Thoracic aorta (tissue), 2 donors: Measurements from ENCODE around the gene CIAO3. TPM values are rescaled to one million over a fixed set of nuclear protein-coding genes. Genes with fewer than 3 reads are reported as not detected.

Experiments
- ATAC-seq: fragments of 150-250 bp; one replicate; pipeline ENCODE4 v1.8.0; 2017; ENCODE audit warnings: low read depth; ENCODE audit not compliant: insufficient number of reproducible peaks, low FRiP score
- DNase-seq: peaks from one replicate; pipeline ENCODE4 v3.0.0-alpha.2; 2020; ENCODE audit warnings: low spot score
- H3K27ac ChIP-seq, 2 donors: fragments of 200-600 bp; sonication (generic); 1 replicate in 1 of 2; 2 replicates in 1 of 2; pipeline ENCODE4 v1.5.1; 2016; ENCODE audit warnings: mild to moderate bottlenecking in 2 of 2, moderate library complexity in 2 of 2
- H3K27me3 ChIP-seq: fragments of 200-600 bp; sonication (generic); replicated peaks from 2 replicates; pipeline ENCODE4 v1.6.0; 2016; ENCODE audit warnings: mild to moderate bottlenecking; ENCODE audit not compliant: insufficient read depth
- H3K36me3 ChIP-seq: fragments of 200-600 bp; sonication (generic); one replicate; pipeline ENCODE4 v1.5.1; 2016
- H3K4me1 ChIP-seq, 2 donors: fragments of 200-600 bp; sonication (generic); 1 replicate in 1 of 2; 2 replicates in 1 of 2; pipeline versions ENCODE4 v1.5.1 to v1.6.0; 2016; ENCODE audit warnings: low read depth in 2 of 2, mild to moderate bottlenecking in 1 of 2; ENCODE audit not compliant: control insufficient read depth in 1 of 2
- H3K4me3 ChIP-seq: fragments of 200-600 bp; sonication (generic); 2 replicates; pipeline ENCODE4 v1.5.1; 2016; ENCODE audit warnings: mild to moderate bottlenecking
- H3K9me3 ChIP-seq: fragments of 200-600 bp; sonication (generic); 2 replicates; pipeline ENCODE4 v1.5.1; 2016
- total RNA-seq, 2 donors: library from RNA; depleted of rRNA; stranded (reverse); fragments of >200 nt; gene quantifications; one replicate each; pipeline versions ENCODE4 v1.1.0 to v1.2.3, GENCODE V29; 2016
- TF ChIP-seq, protein P1 (sequence below): fragments of 200-600 bp; sonication (generic); IDR thresholded peaks from one replicate; pipeline ENCODE4 v1.5.1; 2019; ENCODE audit warnings: antibody characterized with exemption

Gene CIAO3
- total RNA-seq, 2 donors from 2014 or later = 27.0 to 30.3 TPM

- DNase-seq (no peak), ATAC-seq (no peak)
- H3K4me3 ChIP-seq = no peak overlapping the region
- no peaks in the 10 kb centered on the region for H3K36me3 ChIP-seq
- H3K27me3 ChIP-seq = peaks cover 23% of the 10 kb centered on the region
- TF ChIP-seq, protein P1, sequence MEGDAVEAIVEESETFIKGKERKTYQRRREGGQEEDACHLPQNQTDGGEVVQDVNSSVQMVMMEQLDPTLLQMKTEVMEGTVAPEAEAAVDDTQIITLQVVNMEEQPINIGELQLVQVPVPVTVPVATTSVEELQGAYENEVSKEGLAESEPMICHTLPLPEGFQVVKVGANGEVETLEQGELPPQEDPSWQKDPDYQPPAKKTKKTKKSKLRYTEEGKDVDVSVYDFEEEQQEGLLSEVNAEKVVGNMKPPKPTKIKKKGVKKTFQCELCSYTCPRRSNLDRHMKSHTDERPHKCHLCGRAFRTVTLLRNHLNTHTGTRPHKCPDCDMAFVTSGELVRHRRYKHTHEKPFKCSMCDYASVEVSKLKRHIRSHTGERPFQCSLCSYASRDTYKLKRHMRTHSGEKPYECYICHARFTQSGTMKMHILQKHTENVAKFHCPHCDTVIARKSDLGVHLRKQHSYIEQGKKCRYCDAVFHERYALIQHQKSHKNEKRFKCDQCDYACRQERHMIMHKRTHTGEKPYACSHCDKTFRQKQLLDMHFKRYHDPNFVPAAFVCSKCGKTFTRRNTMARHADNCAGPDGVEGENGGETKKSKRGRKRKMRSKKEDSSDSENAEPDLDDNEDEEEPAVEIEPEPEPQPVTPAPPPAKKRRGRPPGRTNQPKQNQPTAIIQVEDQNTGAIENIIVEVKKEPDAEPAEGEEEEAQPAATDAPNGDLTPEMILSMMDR = no peak
- H3K4me1 ChIP-seq = peaks cover 4 to 10% of the 10 kb centered on the region in 2 donors
- no peaks in the 10 kb centered on the region for H3K9me3 ChIP-seq
- H3K27ac ChIP-seq = no peak overlapping the region
Measured at GRCh38 chr16:708019-708418, 32.8 kb downstream of the CIAO3 start.

- H3K27ac ChIP-seq = no peak overlapping the region
- DNase-seq = no peak
- H3K9me3 ChIP-seq = no peaks in the 10 kb centered on the region
- H3K4me3 ChIP-seq = no peak overlapping the region
- TF ChIP-seq, protein P1 = no peak
- H3K36me3 ChIP-seq = no peaks in the 10 kb centered on the region
- no peak for ATAC-seq
- peaks cover 23% of the 10 kb centered on the region for H3K27me3 ChIP-seq
- peaks cover 4 to 10% of the 10 kb centered on the region in 2 donors for H3K4me1 ChIP-seq
Measured at GRCh38 chr16:707062-707538, 33.7 kb downstream of the CIAO3 start.

DNA sequence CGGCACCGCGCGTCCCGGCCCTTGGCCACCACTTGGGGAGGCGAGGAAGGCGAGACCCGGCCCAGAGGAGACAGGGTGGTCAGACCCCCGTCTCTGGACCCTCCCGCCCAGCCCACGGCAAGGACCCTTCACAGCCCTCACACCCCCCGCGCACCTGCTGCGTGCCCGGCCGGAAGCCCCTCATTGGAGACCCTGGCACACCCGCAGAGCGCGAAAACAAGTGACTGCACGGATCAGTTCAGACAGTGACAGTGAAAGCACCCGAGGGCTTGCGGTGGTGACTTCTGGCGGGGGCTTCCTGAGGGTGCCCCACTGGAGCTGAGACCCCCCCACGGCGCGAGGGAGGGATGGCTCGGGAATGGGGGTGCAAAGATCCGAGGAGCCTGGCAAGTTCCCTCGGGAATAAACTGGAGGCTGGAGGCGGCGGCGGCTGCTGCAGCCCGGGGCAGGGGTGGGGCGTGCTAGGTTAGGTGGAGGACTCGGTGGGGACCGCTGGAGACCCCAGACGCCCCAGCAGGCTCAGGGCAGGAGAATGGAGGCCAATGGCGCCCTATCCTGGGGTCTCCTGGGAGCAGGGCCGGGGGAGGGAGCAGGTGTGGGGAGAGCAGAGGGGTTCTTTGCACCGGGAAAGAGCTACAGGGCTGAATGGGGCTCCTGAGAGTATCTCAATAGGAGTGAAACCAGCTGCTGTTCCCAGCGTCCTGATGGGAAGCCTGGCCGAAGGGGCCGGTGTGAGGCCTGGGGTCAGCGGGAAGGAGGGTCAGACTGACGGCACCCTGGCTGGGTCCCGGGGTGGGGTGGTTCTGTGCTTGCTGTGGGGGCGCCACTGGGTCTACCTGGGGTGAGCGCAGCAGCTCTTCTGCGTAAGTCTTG, 34.4 kb downstream of the CIAO3 start:
- H3K27me3 ChIP-seq = peaks cover 23% of the 10 kb centered on the region
- H3K27ac ChIP-seq = no peak overlapping the region
- ATAC-seq = no peak

DNA sequence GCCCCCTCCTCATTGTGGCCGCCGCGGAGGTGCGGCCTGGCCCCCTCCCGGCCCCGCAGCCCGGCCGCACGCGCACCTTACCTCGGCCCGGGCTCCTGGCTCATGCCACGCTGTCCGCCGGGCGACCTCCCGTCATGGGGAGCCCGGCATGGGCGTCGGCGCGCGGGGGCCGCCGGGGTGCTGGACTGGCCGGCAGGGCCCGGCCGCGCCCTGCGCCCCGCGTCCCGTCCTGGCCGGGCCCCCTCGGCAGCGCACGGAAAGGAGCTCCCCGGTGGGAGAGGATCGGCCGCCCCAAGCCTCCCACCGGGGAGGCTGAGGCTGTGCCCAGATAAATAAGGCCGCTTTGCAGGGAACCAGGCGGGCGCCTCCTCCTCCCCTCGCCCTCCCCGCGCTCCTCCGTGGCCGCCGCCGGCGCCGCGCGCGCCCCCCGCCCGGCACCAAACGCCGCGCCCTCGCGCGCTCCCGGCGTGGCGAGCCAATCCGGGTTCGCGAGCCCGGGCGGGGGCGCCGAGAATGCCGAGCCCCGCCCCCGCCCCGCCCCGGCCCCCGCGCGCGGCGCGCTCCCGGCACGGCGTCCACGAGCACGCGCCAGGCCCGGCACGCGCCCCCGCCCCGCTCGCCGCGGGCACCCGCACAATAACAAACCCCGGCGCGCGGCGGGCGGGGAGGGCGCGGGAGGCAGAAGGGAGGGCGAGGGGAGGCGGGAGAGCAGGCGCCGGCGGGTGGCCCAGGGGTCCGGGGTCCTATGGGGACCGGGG, 35.2 kb downstream of the CIAO3 start, which contains the start of gene FBXL16:
FBXL16 (minus strand) TSS at position 371 of the 758 bp plus-strand sequence. CDS start 8,396 bp downstream, outside the sequence.
- Histone ChIP-seq H3K9me3 (no peaks in the 10 kb centered on the region), H3K4me3 (no peak within 1 kb of the TSS), H3K36me3 (no peaks in the 10 kb centered on the region), H3K27me3 (peaks cover 26% of the 10 kb centered on the region), H3K4me1 (peaks cover 4 to 10% of the 10 kb centered on the region in 2 donors), H3K27ac (no peak within 1 kb of the TSS)
- TF ChIP-seq, protein P1 = no peak
- DNase-seq (no peak), ATAC-seq (no peak)

More for the DNA sequence above, 34.4 kb downstream of the CIAO3 start:
- no peak overlapping the region for H3K4me3 ChIP-seq
- H3K9me3 ChIP-seq = no peaks in the 10 kb centered on the region
- TF ChIP-seq, protein P1 = no peak
- no peaks in the 10 kb centered on the region for H3K36me3 ChIP-seq
- peaks cover 4 to 10% of the 10 kb centered on the region in 2 donors for H3K4me1 ChIP-seq
- DNase-seq = no peak
